DND-41 (cell line): ENCODE results near the gene NMNAT2.

Source experiments
- ATAC-seq: fragments of 200-7000 bp; cut with Tn5 transposase; 3 replicates; pipeline ENCODE4 v1.9.1; 2021; ENCODE audit warnings: low read depth; ENCODE audit not compliant: insufficient read depth
- DNase-seq: peaks from one replicate; pipeline ENCODE4 v3.0.0-alpha.2; 2020
- H2AFZ ChIP-seq: 2 replicates; pipeline ENCODE4 v1.6.0; 2012; ENCODE audit warnings: low read depth, low read length
- H3K27ac ChIP-seq: 2 replicates; pipeline ENCODE4 v1.5.1; 2012; ENCODE audit warnings: low read length, inconsistent platforms
- H3K27me3 ChIP-seq: fragments of 200-600 bp; sonication (generic); 2 replicates; pipeline ENCODE4 v1.6.0; 2012; ENCODE audit warnings: low read length, mild to moderate bottlenecking, inconsistent platforms; ENCODE audit not compliant: insufficient read depth, poor library complexity
- H3K36me3 ChIP-seq: 2 replicates; pipeline ENCODE4 v1.5.1; 2012; ENCODE audit warnings: low read length, inconsistent platforms; ENCODE audit not compliant: insufficient read depth
- H3K4me1 ChIP-seq: 2 replicates; pipeline ENCODE4 v1.5.1; 2012; ENCODE audit warnings: mild to moderate bottlenecking, low read length; ENCODE audit not compliant: insufficient read depth
- H3K4me2 ChIP-seq: 2 replicates; pipeline ENCODE4 v1.6.0; 2012; ENCODE audit warnings: mild to moderate bottlenecking, moderate library complexity, low read length, inconsistent platforms; ENCODE audit not compliant: insufficient read depth
- H3K4me3 ChIP-seq, 2 experiments: fragments of 200-600 bp in 1 of 2; shearing (Covaris generic) in 1 of 2; 2 replicates each; pipeline ENCODE4 v1.5.1; 2012 to 2016; ENCODE audit warnings: inconsistent platforms in 2 of 2, low read length in 2 of 2, mild to moderate bottlenecking in 2 of 2, low read depth in 1 of 2, moderate library complexity in 1 of 2
- H3K79me2 ChIP-seq: 2 replicates; pipeline ENCODE4 v1.6.0; 2012; ENCODE audit warnings: low read length, inconsistent platforms; ENCODE audit not compliant: insufficient read depth
- H3K9ac ChIP-seq: 2 replicates; pipeline ENCODE4 v1.6.0; 2012; ENCODE audit warnings: low read depth, mild to moderate bottlenecking, inconsistent platforms, low read length, moderate library complexity
- H3K9me3 ChIP-seq: 2 replicates; pipeline ENCODE4 v1.5.1; 2012; ENCODE audit warnings: low read length, moderate library complexity, mild to moderate bottlenecking, inconsistent platforms; ENCODE audit not compliant: insufficient read depth, severe bottlenecking
- H4K20me1 ChIP-seq: 2 replicates; pipeline ENCODE4 v1.6.0; 2012; ENCODE audit warnings: low read length; ENCODE audit not compliant: insufficient read depth
- CTCF ChIP-seq: IDR thresholded peaks from 2 replicates; pipeline ENCODE4 v1.5.1; 2012; ENCODE audit warnings: borderline replicate concordance, low read length, moderate library complexity, mild to moderate bottlenecking; ENCODE audit not compliant: poor library complexity, severe bottlenecking; ENCODE audit errors: extremely low read depth
- EZH2 ChIP-seq: IDR thresholded peaks from 3 replicates; pipeline ENCODE4 v1.6.1; 2012; ENCODE audit warnings: borderline replicate concordance, low read depth, mild to moderate bottlenecking, moderate library complexity, low read length, inconsistent platforms; ENCODE audit not compliant: severe bottlenecking

The NMNAT2 gene

GRCh38 chr1:183293241-183293640, 124.9 kb downstream of the NMNAT2 start:
- Histone ChIP-seq H4K20me1 (no peaks in the 10 kb centered on the region; the same call in 1 of the 2 replicates), H3K4me2 (no peak overlapping the region), H3K79me2 (no peaks in the 10 kb centered on the region), H3K27me3 (peaks cover 6% of the 10 kb centered on the region), H2AFZ (no peak overlapping the region), H3K4me1 (no peaks in the 10 kb centered on the region), H3K27ac (no peak overlapping the region), H3K4me3 (no peak overlapping the region), H3K9ac (no peak overlapping the region), H3K9me3 (no peaks in the 10 kb centered on the region), H3K36me3 (no peaks in the 10 kb centered on the region)
- ATAC-seq = no peak
- TF ChIP-seq CTCF = no peak
- TF ChIP-seq EZH2 = no peak
- no peak for DNase-seq

GRCh38 chr1:183291802-183292514, 126.2 kb downstream of the NMNAT2 start:
- Histone ChIP-seq H3K9me3 (no peaks in the 10 kb centered on the region), H2AFZ (no peak overlapping the region), H3K4me1 (no peaks in the 10 kb centered on the region), H3K27me3 (peaks cover 9% of the 10 kb centered on the region), H3K4me3 (no peak overlapping the region), H3K9ac (no peak overlapping the region), H3K4me2 (no peak overlapping the region), H3K36me3 (no peaks in the 10 kb centered on the region), H3K79me2 (no peaks in the 10 kb centered on the region), H3K27ac (no peak overlapping the region), H4K20me1 (no peaks in the 10 kb centered on the region; the same call in 1 of the 2 replicates)
- ATAC-seq (no peak), DNase-seq (no peak)
- TF ChIP-seq CTCF = no peak
- TF ChIP-seq EZH2 = no peak

- Histone ChIP-seq H3K9ac (no peak overlapping the region), H3K4me1 (no peaks in the 10 kb centered on the region), H2AFZ (no peak overlapping the region)
Measured at GRCh38 chr1:183291216-183291762, 126.9 kb downstream of the NMNAT2 start.

More at GRCh38 chr1:183291216-183291762, 126.9 kb downstream of the NMNAT2 start:
- Histone ChIP-seq H3K27me3 (peaks cover 12% of the 10 kb centered on the region), H3K4me2 (no peak overlapping the region), H3K36me3 (no peaks in the 10 kb centered on the region), H3K79me2 (no peaks in the 10 kb centered on the region), H3K4me3 (no peak overlapping the region), H3K27ac (no peak overlapping the region), H3K9me3 (no peaks in the 10 kb centered on the region), H4K20me1 (no peaks in the 10 kb centered on the region; the same call in 1 of the 2 replicates)
- DNase-seq (no peak), ATAC-seq (no peak)
- TF ChIP-seq EZH2 (no peak), CTCF (no peak)
